GM12878 (cell line): Measurements from ENCODE around the gene ZNF335.

Source experiments
- CTCF ChIP-seq, 3 experiments: IDR thresholded peaks in 2 of 3; conservative IDR thresholded peaks in 1 of 3; 2 replicates each; pipeline ENCODE4 v1.5.1; 2011; ENCODE audit warnings: low read depth in 3 of 3, low read length in 3 of 3, mild to moderate bottlenecking in 3 of 3, control low read depth in 2 of 3, moderate library complexity in 2 of 3, inconsistent platforms in 1 of 3, mixed read lengths in 1 of 3; ENCODE audit not compliant: control insufficient read depth in 2 of 3, insufficient read depth in 1 of 3; ENCODE audit errors: extremely low read depth in 1 of 3
- EGR1 ChIP-seq, 2 experiments: IDR thresholded peaks; 1 replicate in 1 of 2; 2 replicates in 1 of 2; pipeline ENCODE4 v1.6.1; 2011 to 2012; ENCODE audit warnings: low read depth in 2 of 2, low read length in 2 of 2, borderline replicate concordance in 1 of 2, mild to moderate bottlenecking in 1 of 2, moderate library complexity in 1 of 2
- FOXM1 ChIP-seq: IDR thresholded peaks from 2 replicates; pipeline ENCODE4 v1.6.1; 2012; ENCODE audit warnings: low read depth, mild to moderate bottlenecking, inconsistent platforms, low read length, moderate library complexity
- IRF5 ChIP-seq: fragments of 450-650 bp; IDR thresholded peaks from 2 replicates; pipeline ENCODE4 v1.6.1; 2017; ENCODE audit warnings: borderline replicate concordance
- POLR2A ChIP-seq: IDR thresholded peaks from 2 replicates; pipeline ENCODE4 v1.6.1; 2011; ENCODE audit warnings: low read depth, mild to moderate bottlenecking, low read length
- POLR2AphosphoS5 ChIP-seq: IDR thresholded peaks from 2 replicates; pipeline ENCODE4 v1.6.1; 2011; ENCODE audit warnings: mild to moderate bottlenecking, low read length, inconsistent platforms
- USF1 ChIP-seq: IDR thresholded peaks from 2 replicates; pipeline ENCODE4 v1.6.1; 2011; ENCODE audit warnings: borderline replicate concordance, low read depth, mild to moderate bottlenecking, moderate library complexity, mixed read lengths, low read length; ENCODE audit not compliant: insufficient read depth; ENCODE audit errors: extremely low read length
- ZNF274 ChIP-seq: IDR thresholded peaks from one replicate; pipeline ENCODE4 v1.8.0; 2011; ENCODE audit not compliant: insufficient read length, insufficient read depth

- no peak for TF ChIP-seq CTCF (IDR thresholded peaks at IDR 0.05 in 2 of 3, conservative IDR thresholded peaks at IDR 0.05 in 1 of 3; ENCODE audit: control insufficient read depth in 2 of 3, extremely low read depth in 1 of 3, insufficient read depth in 1 of 3, low read depth in 3 of 3, low read length in 3 of 3)
- TF ChIP-seq USF1, result no peak
- no peak for TF ChIP-seq EGR1 (IDR thresholded peaks at IDR 0.05; ENCODE audit: borderline replicate concordance in 1 of 2, low read depth in 2 of 2, low read length in 2 of 2)
- no peak for TF ChIP-seq IRF5
- no peak for TF ChIP-seq ZNF274
- no peak for TF ChIP-seq POLR2A
- no peak for TF ChIP-seq FOXM1
- TF ChIP-seq POLR2AphosphoS5, result no peak
Measured at GRCh38 chr20:45918182-45918737, 53.7 kb downstream of the ZNF335 start.
